H1 (cell line): ENCODE measurements around the gene MREG. TPM values are rescaled to one million over a fixed set of nuclear protein-coding genes. Genes with fewer than 3 reads are reported as not detected.

ENCODE experiments used
- HDAC6 ChIP-seq: IDR thresholded peaks from one replicate; pipeline ENCODE4 v1.7.1; 2012; ENCODE audit warnings: low read depth, mild to moderate bottlenecking, inconsistent platforms, low read length, moderate library complexity
- POLR2A ChIP-seq, 2 experiments: IDR thresholded peaks; 1 replicate in 1 of 2; 2 replicates in 1 of 2; pipeline ENCODE4 v1.6.1; 2011; ENCODE audit warnings: low read depth in 2 of 2, low read length in 2 of 2, mild to moderate bottlenecking in 2 of 2; ENCODE audit errors: control extremely low read depth in 1 of 2
- ZNF274 ChIP-seq: IDR thresholded peaks from 2 replicates; pipeline ENCODE4 v1.7.0; 2012; ENCODE audit warnings: low read length, borderline replicate concordance; ENCODE audit errors: extremely low read depth
- polyA plus RNA-seq, 7 experiments: library from polyadenylated mRNA; depleted of rRNA in 3 of 7; stranded (reverse) in 5 of 7; unstranded in 2 of 7; fragments of >200 nt in 5 of 7; fragments of 200-250 nt in 2 of 7; gene quantifications; 1 replicate in 5 of 7; 2 replicates in 1 of 7; 4 replicates in 1 of 7; pipeline versions ENCODE4 v1.2.1 to v1.2.3, GENCODE V29; 2011 to 2013; ENCODE audit warnings: missing spikeins in 2 of 7, mixed read lengths in 2 of 7
- total RNA-seq: library from RNA; stranded (reverse); fragmentation: NEBNext Ultra II Directional; extraction: Animal tissue kit (Norgen Biotek cat#: 25700); gene quantifications from 2 replicates; pipeline ENCODE4 v1.2.1, GENCODE V29; 2021
- TF ChIP-seq, protein P1 (sequence below): fragments of 300-600 bp; sonication (generic); IDR thresholded peaks from 2 replicates; pipeline ENCODE4 v1.7.1; 2012; ENCODE audit warnings: low read length, moderate library complexity, mild to moderate bottlenecking, inconsistent platforms; ENCODE audit not compliant: insufficient replicate concordance
- TF ChIP-seq, protein P2 (sequence below), 3 experiments: IDR thresholded peaks; 1 replicate in 2 of 3; 2 replicates in 1 of 3; pipeline versions ENCODE4 v1.5.1 to v1.6.1; 2011; ENCODE audit warnings: low read length in 3 of 3, mild to moderate bottlenecking in 3 of 3, inconsistent platforms in 2 of 3, low read depth in 1 of 3, moderate library complexity in 1 of 3; ENCODE audit not compliant: insufficient read depth in 1 of 3; ENCODE audit errors: control extremely low read depth in 1 of 3

MREG gene
- total and polyA plus RNA-seq, 2 of the 8 experiments (the other 6 are each of a cell fraction or from before 2014, with no cell fraction given) = 7.5 to 31.9 TPM

DNA sequence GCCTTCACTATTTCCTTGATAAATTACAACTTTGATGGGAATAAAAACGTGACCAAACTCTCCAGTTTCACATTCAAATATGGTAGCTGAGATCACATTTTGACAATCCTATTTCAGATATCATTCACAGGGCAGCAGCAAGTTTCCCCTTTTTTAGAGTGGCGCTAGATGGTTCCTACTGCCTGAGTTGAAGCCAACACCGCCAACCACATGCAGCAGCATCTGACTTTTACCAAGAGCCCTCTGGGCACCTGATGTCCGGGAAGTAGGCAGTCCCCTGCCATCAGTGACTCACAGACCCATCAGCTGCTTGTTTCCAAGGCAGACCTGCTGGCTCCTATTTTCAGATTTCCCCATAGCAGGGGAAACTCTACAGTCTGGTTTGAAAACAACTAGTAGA, 4.0 kb upstream of the MREG start (continued):
- TF ChIP-seq, protein P1, sequence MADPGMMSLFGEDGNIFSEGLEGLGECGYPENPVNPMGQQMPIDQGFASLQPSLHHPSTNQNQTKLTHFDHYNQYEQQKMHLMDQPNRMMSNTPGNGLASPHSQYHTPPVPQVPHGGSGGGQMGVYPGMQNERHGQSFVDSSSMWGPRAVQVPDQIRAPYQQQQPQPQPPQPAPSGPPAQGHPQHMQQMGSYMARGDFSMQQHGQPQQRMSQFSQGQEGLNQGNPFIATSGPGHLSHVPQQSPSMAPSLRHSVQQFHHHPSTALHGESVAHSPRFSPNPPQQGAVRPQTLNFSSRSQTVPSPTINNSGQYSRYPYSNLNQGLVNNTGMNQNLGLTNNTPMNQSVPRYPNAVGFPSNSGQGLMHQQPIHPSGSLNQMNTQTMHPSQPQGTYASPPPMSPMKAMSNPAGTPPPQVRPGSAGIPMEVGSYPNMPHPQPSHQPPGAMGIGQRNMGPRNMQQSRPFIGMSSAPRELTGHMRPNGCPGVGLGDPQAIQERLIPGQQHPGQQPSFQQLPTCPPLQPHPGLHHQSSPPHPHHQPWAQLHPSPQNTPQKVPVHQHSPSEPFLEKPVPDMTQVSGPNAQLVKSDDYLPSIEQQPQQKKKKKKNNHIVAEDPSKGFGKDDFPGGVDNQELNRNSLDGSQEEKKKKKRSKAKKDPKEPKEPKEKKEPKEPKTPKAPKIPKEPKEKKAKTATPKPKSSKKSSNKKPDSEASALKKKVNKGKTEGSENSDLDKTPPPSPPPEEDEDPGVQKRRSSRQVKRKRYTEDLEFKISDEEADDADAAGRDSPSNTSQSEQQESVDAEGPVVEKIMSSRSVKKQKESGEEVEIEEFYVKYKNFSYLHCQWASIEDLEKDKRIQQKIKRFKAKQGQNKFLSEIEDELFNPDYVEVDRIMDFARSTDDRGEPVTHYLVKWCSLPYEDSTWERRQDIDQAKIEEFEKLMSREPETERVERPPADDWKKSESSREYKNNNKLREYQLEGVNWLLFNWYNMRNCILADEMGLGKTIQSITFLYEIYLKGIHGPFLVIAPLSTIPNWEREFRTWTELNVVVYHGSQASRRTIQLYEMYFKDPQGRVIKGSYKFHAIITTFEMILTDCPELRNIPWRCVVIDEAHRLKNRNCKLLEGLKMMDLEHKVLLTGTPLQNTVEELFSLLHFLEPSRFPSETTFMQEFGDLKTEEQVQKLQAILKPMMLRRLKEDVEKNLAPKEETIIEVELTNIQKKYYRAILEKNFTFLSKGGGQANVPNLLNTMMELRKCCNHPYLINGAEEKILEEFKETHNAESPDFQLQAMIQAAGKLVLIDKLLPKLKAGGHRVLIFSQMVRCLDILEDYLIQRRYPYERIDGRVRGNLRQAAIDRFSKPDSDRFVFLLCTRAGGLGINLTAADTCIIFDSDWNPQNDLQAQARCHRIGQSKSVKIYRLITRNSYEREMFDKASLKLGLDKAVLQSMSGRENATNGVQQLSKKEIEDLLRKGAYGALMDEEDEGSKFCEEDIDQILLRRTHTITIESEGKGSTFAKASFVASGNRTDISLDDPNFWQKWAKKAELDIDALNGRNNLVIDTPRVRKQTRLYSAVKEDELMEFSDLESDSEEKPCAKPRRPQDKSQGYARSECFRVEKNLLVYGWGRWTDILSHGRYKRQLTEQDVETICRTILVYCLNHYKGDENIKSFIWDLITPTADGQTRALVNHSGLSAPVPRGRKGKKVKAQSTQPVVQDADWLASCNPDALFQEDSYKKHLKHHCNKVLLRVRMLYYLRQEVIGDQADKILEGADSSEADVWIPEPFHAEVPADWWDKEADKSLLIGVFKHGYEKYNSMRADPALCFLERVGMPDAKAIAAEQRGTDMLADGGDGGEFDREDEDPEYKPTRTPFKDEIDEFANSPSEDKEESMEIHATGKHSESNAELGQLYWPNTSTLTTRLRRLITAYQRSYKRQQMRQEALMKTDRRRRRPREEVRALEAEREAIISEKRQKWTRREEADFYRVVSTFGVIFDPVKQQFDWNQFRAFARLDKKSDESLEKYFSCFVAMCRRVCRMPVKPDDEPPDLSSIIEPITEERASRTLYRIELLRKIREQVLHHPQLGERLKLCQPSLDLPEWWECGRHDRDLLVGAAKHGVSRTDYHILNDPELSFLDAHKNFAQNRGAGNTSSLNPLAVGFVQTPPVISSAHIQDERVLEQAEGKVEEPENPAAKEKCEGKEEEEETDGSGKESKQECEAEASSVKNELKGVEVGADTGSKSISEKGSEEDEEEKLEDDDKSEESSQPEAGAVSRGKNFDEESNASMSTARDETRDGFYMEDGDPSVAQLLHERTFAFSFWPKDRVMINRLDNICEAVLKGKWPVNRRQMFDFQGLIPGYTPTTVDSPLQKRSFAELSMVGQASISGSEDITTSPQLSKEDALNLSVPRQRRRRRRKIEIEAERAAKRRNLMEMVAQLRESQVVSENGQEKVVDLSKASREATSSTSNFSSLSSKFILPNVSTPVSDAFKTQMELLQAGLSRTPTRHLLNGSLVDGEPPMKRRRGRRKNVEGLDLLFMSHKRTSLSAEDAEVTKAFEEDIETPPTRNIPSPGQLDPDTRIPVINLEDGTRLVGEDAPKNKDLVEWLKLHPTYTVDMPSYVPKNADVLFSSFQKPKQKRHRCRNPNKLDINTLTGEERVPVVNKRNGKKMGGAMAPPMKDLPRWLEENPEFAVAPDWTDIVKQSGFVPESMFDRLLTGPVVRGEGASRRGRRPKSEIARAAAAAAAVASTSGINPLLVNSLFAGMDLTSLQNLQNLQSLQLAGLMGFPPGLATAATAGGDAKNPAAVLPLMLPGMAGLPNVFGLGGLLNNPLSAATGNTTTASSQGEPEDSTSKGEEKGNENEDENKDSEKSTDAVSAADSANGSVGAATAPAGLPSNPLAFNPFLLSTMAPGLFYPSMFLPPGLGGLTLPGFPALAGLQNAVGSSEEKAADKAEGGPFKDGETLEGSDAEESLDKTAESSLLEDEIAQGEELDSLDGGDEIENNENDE = no peak
- TF ChIP-seq HDAC6 (no peak), POLR2A (IDR thresholded peaks at IDR 0.05; ENCODE audit: control extremely low read depth in 1 of 2, low read depth in 2 of 2, low read length in 2 of 2) (no peak), ZNF274 (no peak)
- TF ChIP-seq, protein P2, sequence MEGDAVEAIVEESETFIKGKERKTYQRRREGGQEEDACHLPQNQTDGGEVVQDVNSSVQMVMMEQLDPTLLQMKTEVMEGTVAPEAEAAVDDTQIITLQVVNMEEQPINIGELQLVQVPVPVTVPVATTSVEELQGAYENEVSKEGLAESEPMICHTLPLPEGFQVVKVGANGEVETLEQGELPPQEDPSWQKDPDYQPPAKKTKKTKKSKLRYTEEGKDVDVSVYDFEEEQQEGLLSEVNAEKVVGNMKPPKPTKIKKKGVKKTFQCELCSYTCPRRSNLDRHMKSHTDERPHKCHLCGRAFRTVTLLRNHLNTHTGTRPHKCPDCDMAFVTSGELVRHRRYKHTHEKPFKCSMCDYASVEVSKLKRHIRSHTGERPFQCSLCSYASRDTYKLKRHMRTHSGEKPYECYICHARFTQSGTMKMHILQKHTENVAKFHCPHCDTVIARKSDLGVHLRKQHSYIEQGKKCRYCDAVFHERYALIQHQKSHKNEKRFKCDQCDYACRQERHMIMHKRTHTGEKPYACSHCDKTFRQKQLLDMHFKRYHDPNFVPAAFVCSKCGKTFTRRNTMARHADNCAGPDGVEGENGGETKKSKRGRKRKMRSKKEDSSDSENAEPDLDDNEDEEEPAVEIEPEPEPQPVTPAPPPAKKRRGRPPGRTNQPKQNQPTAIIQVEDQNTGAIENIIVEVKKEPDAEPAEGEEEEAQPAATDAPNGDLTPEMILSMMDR (IDR thresholded peaks at IDR 0.05; ENCODE audit: control extremely low read depth in 1 of 3, insufficient read depth in 1 of 3, low read depth in 1 of 3, low read length in 3 of 3) = no peak
